Esophagus (tissue), 2 donors: Measurements from ENCODE around the gene CROCC. TPM values are rescaled to one million over a fixed set of nuclear protein-coding genes. Genes with fewer than 3 reads are reported as not detected.
A peak's percentile ranks its signal among the peaks of the same experiment; 100 is the strongest.

ENCODE experiments used
- H3K27ac ChIP-seq, 2 donors: one replicate each; pipeline ENCODE4 v1.5.1; 2013; ENCODE audit warnings: low read depth in 2 of 2, mild to moderate bottlenecking in 2 of 2, inconsistent platforms in 1 of 2, low read length in 1 of 2, moderate library complexity in 1 of 2
- H3K27me3 ChIP-seq, 2 donors: one replicate each; pipeline ENCODE4 v1.6.1; 2013; ENCODE audit warnings: low read length in 2 of 2, control low read depth in 1 of 2, mild to moderate bottlenecking in 1 of 2; ENCODE audit not compliant: insufficient read depth in 2 of 2, control insufficient read depth in 1 of 2
- H3K36me3 ChIP-seq, 2 donors: one replicate each; pipeline ENCODE4 v1.6.1; 2013; ENCODE audit warnings: low read length in 1 of 2; ENCODE audit not compliant: control insufficient read depth in 2 of 2, insufficient read depth in 2 of 2
- H3K4me1 ChIP-seq, 2 donors: one replicate each; pipeline ENCODE4 v1.6.1; 2013; ENCODE audit warnings: low read length in 1 of 2; ENCODE audit not compliant: control insufficient read depth in 2 of 2, insufficient read depth in 2 of 2
- H3K4me3 ChIP-seq, 2 donors: one replicate each; pipeline ENCODE4 v1.5.1; 2013; ENCODE audit warnings: low read length in 2 of 2, mild to moderate bottlenecking in 2 of 2, low read depth in 1 of 2, moderate library complexity in 1 of 2
- H3K9me3 ChIP-seq, 2 donors: one replicate each; pipeline ENCODE4 v1.6.1; 2013; ENCODE audit warnings: mild to moderate bottlenecking in 2 of 2, low read depth in 1 of 2, low read length in 1 of 2, moderate library complexity in 1 of 2; ENCODE audit not compliant: control insufficient read depth in 2 of 2, insufficient read depth in 1 of 2
- WGBS, 2 donors: extraction: QIAGEN DNeasy Blood & Tissue Kit; methylation state at CpG; one replicate each; pipeline ENCODE4 v1.1.7; 2013; 5-methylcytosine and 5-hydroxymethylcytosine counted together
- polyA plus RNA-seq, 2 donors: library from polyadenylated mRNA; stranded (reverse); fragments of 200-250 nt; gene quantifications; one replicate each; pipeline ENCODE4 v1.2.3, GENCODE V29; 2013
- donor health status: healthy with polysubstance abuse.
- donor health status: Bipolar disorder and iron deficiency.

Gene CROCC
- polyA plus RNA-seq, 2 donors: 15.5 to 64.1 TPM

DNA sequence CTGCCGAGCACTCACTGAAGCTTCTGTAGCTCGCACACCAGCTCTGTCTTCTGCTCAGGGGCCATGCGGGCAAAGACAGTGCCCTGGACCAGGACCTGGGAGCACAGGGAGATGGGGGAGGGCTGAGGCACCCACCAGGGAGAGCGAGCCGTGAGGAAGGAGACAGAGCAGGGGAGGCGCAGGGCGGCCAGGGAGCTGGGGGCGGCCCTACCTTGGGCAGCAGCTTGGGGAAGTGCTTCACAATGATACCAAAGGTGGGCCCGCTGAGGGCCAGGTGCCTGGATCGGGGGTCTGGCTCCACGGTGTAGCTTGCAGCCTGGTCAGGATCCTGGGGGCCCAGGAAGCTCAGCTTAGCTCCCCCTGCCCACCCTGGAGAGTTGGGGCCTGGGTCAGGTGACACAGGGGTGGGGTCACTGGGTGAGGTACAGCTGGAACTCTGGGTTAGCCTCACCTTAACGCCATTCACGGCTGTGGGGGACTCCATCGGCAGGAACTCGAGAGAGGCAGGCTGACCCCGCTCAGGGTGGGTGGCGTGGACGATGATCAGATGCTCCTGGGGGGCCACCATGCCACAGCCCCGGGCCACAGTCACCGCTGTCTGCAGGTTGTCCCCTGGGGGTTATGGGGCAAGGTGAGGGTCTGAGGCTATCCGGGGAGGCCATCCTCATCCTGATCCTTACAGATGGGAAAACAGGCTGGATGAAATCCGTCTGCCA lies 68.1 kb downstream of the CROCC start:
- 93 to 94% methylated on average over 22 of the region's 22 CpGs for WGBS, 2 donors
- Histone ChIP-seq H3K36me3 (peaks cover 10 to 43% of the 10 kb centered on the region in 2 donors), H3K27ac (no peak overlapping the region), H3K9me3 (peaks cover 0 to 2% of the 10 kb centered on the region in 2 donors), H3K4me3 (no peak overlapping the region), H3K4me1 (peaks cover 0 to 3% of the 10 kb centered on the region in 2 donors), H3K27me3 (no peaks in the 10 kb centered on the region)

DNA sequence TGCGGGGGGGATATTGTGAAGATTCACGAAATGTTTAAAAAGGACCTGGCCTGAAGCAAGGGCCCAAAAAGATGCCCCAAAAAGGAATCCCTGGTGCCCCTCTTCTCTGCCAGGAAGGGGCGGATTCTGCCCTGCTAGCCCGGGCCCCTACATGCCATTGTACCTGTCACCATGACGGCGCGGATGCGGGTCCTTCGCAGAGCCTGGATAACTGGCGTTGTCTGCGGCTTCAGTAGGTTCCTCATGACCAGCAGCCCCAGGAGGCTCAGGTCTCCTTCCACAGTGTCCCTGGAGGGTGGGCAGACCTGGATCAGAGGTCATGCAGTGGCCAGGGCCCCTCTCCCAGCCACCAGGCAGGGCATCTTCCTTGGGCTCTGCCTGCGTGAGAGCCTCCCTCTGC lies 69.8 kb downstream of the CROCC start:
- Histone ChIP-seq H3K36me3 (peaks cover 10 to 37% of the 10 kb centered on the region in 2 donors), H3K27me3 (no peaks in the 10 kb centered on the region), H3K4me1 (no peaks in the 10 kb centered on the region), H3K27ac (no peak overlapping the region), H3K9me3 (peaks cover 0 to 2% of the 10 kb centered on the region in 2 donors), H3K4me3 (no peak overlapping the region)
- 94 to 97% methylated on average over 12 of the region's 12 CpGs for WGBS, 2 donors

DNA sequence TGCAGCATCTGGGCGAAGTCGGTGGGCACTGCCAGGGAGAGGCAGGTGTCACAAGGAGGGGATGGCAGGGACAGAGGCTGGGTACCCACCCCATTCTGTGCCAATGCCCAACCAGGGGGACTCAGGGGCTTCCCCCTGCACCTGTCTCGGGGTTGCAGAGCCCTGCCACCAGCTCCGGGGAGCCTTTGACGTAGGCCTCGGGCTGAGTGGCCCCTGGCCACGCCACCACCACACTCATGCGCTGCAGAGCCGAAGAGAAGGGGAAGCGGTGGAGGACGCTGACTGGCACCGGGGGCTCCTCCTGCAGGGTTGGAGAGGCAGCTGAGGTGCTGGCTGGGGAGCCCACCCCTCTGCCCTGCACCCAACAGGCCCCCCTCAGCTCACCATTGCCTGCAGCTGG lies 70.4 kb downstream of the CROCC start:
- Histone ChIP-seq H3K4me3 (no peak overlapping the region), H3K36me3 (peaks cover 10 to 36% of the 10 kb centered on the region in 2 donors), H3K9me3 (peaks cover 0 to 2% of the 10 kb centered on the region in 2 donors), H3K27ac (no peak overlapping the region), H3K27me3 (no peaks in the 10 kb centered on the region), H3K4me1 (no peaks in the 10 kb centered on the region)
- WGBS, 2 donors: 95 to 98% methylated on average over 12 of the region's 12 CpGs

DNA sequence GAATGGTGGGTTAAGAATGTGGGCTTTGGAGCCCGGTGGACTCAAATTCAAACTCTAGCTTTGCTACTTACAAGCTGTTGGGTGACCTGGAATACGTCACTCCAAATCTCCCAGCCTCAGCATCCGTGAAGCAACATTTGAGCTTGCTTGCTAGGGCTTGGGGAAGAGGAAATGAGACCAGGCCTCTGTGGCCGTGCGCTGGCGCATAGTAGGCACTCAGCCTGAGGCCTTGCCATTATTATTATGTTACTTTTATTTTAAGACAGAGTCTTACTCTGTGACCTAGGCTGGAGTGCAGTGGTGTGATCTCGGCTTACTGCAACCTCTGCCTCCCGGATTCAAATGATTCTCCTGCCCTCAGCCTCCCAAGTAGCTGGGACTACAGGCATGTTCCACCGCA lies 70.9 kb downstream of the CROCC start:
- H3K36me3 ChIP-seq: peaks cover 6 to 31% of the 10 kb centered on the region in 2 donors
- H3K4me1 ChIP-seq: no peaks in the 10 kb centered on the region
- peaks cover 0 to 2% of the 10 kb centered on the region in 2 donors for H3K9me3 ChIP-seq
- no peak overlapping the region for H3K27ac ChIP-seq
- 95 to 97% methylated on average over 9 of the region's 9 CpGs for WGBS, 2 donors
- no peak overlapping the region for H3K4me3 ChIP-seq
- no peaks in the 10 kb centered on the region for H3K27me3 ChIP-seq

DNA sequence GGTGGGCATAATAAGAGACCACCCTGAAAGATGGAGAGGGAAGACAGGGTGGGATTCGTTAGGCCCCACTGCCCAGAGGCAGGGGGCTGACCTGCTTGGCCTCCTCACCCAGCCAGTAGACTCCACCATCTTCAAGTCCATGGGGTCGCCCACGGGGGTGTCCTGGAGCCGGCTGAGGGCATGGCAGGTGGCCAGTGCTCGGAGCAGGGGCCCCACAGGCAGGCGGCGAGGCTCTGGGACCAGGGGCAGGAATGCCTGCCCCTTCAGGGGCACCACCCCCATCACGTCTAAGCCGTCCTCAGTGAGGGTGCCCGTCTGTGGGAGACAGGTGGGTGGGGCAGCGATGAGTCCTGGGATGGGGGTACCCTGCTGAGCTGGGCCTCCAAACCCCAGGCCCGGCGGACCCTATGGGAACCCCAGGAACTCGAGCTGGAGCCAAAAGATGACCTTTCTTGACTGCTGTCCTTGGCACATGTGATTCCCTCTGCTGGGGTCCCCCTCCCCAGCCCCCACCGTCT lies 71.8 kb downstream of the CROCC start:
- H3K36me3 ChIP-seq: peaks cover 5 to 26% of the 10 kb centered on the region in 2 donors

DNA sequence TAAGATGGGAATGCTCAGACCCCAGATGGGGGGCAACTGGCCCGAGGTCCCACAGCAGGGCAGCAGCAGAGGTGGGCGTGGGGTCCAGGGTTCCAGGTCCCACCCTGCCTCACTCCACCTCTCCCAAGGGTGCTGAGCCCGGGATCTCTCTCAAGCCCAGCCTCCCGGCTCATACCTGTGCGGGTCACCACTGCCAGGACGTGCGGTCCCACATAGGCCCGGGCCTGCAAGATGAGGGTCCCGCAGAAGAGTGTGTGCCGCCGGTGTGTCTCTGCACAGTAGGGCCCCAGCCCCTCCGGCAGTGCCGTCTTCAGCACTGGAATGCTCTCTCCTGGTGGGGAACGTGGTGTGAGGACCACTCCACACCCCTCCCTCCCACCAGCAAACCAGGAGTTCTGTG lies 75.1 kb downstream of the CROCC start:
- peaks cover 5 to 15% of the 10 kb centered on the region in 2 donors for H3K36me3 ChIP-seq
- WGBS, 2 donors: 95 to 96% methylated on average over 14 of the region's 14 CpGs
- H3K4me1 ChIP-seq: no peaks in the 10 kb centered on the region
- no peaks in the 10 kb centered on the region for H3K9me3 ChIP-seq
- H3K27ac ChIP-seq: no peak overlapping the region
- H3K27me3 ChIP-seq: no peaks in the 10 kb centered on the region
- no peak overlapping the region for H3K4me3 ChIP-seq

More for the DNA sequence above, 71.8 kb downstream of the CROCC start:
- Histone ChIP-seq H3K27ac (no peak overlapping the region), H3K27me3 (no peaks in the 10 kb centered on the region), H3K4me3 (no peak overlapping the region), H3K9me3 (peaks cover 0 to 2% of the 10 kb centered on the region in 2 donors), H3K4me1 (no peaks in the 10 kb centered on the region)
- WGBS, 2 donors: 92 to 94% methylated on average over 15 of the region's 15 CpGs

DNA sequence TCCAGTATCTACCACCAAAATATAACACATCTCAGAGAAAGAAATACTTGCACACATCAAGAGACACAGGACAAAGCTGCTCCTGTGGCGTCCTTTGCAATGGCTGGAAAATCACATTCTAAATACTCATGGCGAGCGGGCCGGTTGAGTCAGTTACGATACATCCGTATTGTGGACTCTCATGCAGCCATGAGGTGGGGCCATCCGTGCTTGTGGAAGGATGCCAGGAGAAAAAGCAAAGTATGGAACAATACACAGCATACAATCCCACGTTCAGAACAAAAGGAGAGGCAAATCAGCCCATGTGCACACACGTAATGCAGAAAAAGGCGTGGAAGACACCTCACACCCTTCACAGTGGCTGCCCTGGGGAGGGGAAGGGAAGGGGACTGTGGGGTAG lies 76.9 kb downstream of the CROCC start:
- Histone ChIP-seq H3K4me3 (no peak overlapping the region), H3K9me3 (no peaks in the 10 kb centered on the region), H3K27me3 (no peaks in the 10 kb centered on the region), H3K36me3 (peaks cover 5 to 25% of the 10 kb centered on the region in 2 donors), H3K27ac (peak overlapping the region; percentile 53 to 72), H3K4me1 (no peaks in the 10 kb centered on the region)
- WGBS, 2 donors: 57 to 62% methylated on average over 10 of the region's 10 CpGs

DNA sequence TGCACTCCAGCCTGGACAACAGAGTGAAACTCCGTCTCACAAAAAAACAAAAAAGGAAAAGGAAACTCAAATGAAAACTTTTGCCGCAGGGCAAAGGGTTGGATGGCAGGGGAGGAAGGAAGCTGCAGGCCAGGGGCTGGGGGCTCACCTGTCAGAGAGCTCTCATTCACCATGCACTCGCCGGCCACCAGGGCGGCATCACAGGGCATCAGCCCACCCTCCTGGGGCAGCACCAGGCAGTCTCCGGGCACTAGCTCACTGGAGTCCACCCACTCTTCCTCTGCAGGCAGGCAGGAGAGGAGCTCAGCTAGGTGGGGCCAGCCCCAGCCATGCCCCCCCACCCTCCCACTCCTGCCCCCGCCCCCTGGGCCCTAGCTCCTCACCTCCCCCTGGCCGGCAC lies 78.1 kb downstream of the CROCC start:
- peaks cover 11 to 34% of the 10 kb centered on the region in 2 donors for H3K36me3 ChIP-seq

DNA sequence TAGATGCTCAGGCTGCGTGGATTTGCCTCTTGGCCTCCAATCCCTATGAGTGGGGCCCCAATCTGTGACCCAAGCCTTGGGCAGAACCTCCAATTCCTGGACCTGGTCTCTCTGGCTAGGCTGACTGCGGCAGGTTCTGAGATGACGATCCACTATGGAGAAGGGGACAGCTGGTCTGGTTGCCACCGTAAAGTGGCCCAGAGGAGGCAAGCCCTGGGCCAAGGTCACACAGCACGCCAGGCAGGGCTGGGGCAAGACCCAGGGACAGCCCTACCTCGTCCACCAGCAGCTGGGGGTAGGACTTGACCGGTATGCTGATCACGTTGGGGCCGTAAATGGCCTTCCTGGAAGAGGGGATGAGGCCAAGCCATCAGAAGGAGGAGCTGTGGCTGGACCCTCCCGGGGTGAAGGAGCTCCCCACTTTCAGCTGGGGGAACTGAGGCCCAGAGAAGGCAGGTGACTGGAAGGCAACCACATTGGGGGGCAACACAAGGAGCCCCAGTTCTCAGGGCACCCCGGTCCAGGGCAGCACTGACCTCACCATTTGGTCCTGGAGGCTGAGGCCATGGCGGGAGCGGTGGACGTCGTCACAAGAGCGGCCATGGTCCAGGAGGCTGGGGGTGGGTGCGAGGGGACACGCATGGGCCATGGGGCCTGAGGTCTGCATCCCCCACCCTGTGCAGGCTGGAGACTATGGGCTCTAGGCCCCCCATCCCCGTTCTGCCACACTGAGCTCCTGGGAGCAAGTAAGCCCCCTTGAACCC lies 80.2 kb downstream of the CROCC start:
- H3K4me1 ChIP-seq: peaks cover 3 to 4% of the 10 kb centered on the region in 2 donors
- no peak overlapping the region for H3K27ac ChIP-seq
- no peak overlapping the region for H3K4me3 ChIP-seq
- WGBS, 2 donors: 94 to 95% methylated on average over 18 to 19 of the region's 19 CpGs
- H3K36me3 ChIP-seq: peaks cover 15 to 34% of the 10 kb centered on the region in 2 donors
- H3K27me3 ChIP-seq: no peaks in the 10 kb centered on the region
- H3K9me3 ChIP-seq: no peaks in the 10 kb centered on the region

More for the DNA sequence above, 78.1 kb downstream of the CROCC start:
- 90 to 94% methylated on average over 8 of the region's 8 CpGs for WGBS, 2 donors
- H3K4me3 ChIP-seq: no peak overlapping the region
- peaks cover 3 to 4% of the 10 kb centered on the region in 2 donors for H3K4me1 ChIP-seq
- H3K27ac ChIP-seq: no peak overlapping the region
- H3K27me3 ChIP-seq: no peaks in the 10 kb centered on the region
- H3K9me3 ChIP-seq: no peaks in the 10 kb centered on the region
